Gastroesophageal sphincter (tissue), 4 donors: Measurements from ENCODE around the gene SLC9A8. TPM values are rescaled to one million over a fixed set of nuclear protein-coding genes. Genes with fewer than 3 reads are reported as not detected.

Source experiments
- ATAC-seq: fragments of 150-250 bp; one replicate; pipeline ENCODE4 v1.9.1; 2016; ENCODE audit warnings: mild to moderate bottlenecking, moderate library complexity
- H3K27ac ChIP-seq, 4 donors: fragments of 200-600 bp; sonication (generic) in 3 of 4; 1 replicate in 3 of 4; 2 replicates in 1 of 4; pipeline ENCODE4 v1.5.1; 2016 to 2019
- H3K27me3 ChIP-seq: fragments of 200-600 bp; sonication (generic); one replicate; pipeline ENCODE4 v1.5.1; 2019
- H3K36me3 ChIP-seq, 2 donors: fragments of 200-600 bp; sonication (generic); one replicate each; pipeline ENCODE4 v1.5.1; 2019; ENCODE audit warnings: control low read depth in 1 of 2
- H3K4me1 ChIP-seq, 3 donors: fragments of 200-600 bp; sonication (generic); 1 replicate in 2 of 3; 2 replicates in 1 of 3; pipeline ENCODE4 v1.5.1; 2016 to 2019; ENCODE audit warnings: control low read depth in 2 of 3
- H3K4me3 ChIP-seq, 2 donors: fragments of 200-600 bp; sonication (generic); one replicate each; pipeline ENCODE4 v1.5.1; 2019; ENCODE audit warnings: mild to moderate bottlenecking in 1 of 2, moderate library complexity in 1 of 2
- H3K9me3 ChIP-seq, 3 donors: fragments of 200-600 bp; sonication (generic); one replicate each; pipeline ENCODE4 v1.5.1; 2017 to 2019; ENCODE audit warnings: control low read depth in 2 of 3
- EP300 ChIP-seq: sonication (generic); formaldehyde crosslinking; IDR thresholded peaks from one replicate; pipeline ENCODE4 v1.6.1; 2017; ENCODE audit warnings: antibody characterized with exemption, mild to moderate bottlenecking
- POLR2A ChIP-seq, 2 donors: fragments of 450-650 bp; IDR thresholded peaks; one replicate each; pipeline ENCODE4 v1.6.1; 2017; ENCODE audit warnings: antibody characterized with exemption in 2 of 2, mild to moderate bottlenecking in 2 of 2, moderate library complexity in 1 of 2
- POLR2AphosphoS5 ChIP-seq: sonication (generic); formaldehyde crosslinking; IDR thresholded peaks from one replicate; pipeline ENCODE4 v1.6.1; 2017; ENCODE audit warnings: antibody characterized with exemption
- WGBS, 2 donors: methylation state at CpG; one replicate each; pipeline ENCODE4 v1.1.5; 2018; ENCODE audit warnings: low coverage in 1 of 2; 5-methylcytosine and 5-hydroxymethylcytosine counted together
- total RNA-seq, 4 donors: library from RNA; depleted of rRNA; stranded (reverse); fragments of >200 nt; gene quantifications; one replicate each; pipeline ENCODE4 v1.1.0, GENCODE V29; 2016
- TF ChIP-seq, protein P1 (sequence below), 4 experiments: fragments of 200-600 bp in 2 of 4; fragments of 450-650 bp in 2 of 4; sonication (generic) in 1 of 4; IDR thresholded peaks; one replicate each; pipeline ENCODE4 v1.5.1; 2017 to 2019; ENCODE audit warnings: antibody characterized with exemption in 4 of 4, mild to moderate bottlenecking in 2 of 4, moderate library complexity in 2 of 4

Gene SLC9A8
- total RNA-seq, 4 donors from 2014 or later, result 4.7 to 9.3 (median 7.5) TPM

DNA sequence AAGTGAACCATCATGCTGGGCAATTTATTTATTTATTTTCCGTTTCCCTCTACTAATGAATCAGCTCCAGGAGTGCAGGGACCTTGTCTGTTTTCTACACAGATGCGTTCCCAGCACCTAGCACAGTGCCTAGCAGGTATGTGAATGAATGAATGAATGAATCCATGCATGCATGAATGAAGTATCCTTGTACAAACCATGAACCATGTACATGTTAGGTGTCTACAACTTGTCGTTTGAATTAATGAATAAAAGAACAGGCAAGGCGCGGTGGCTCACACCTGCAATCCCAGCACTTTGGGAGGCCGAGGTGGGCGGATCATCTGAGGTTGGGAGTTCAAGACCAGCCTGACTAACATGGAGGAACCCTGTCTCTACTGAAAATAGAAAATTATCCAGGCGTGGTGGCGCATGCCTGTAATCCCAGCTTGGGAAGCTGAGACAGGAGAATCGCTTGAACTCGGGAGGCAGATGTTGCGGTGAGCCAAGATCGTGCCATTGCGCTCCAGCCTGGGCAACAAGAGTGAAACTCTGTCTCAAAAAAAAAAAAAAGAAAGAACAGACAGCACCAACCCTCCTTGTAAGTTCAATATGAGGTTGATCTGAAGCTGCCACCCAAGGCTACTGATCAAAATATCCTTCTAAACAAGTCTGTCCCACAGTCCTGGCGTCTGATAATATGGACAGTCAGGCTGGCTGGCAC, 27.3 kb upstream of the SLC9A8 start:
- ATAC-seq, result no peak
- TF ChIP-seq, protein P1, sequence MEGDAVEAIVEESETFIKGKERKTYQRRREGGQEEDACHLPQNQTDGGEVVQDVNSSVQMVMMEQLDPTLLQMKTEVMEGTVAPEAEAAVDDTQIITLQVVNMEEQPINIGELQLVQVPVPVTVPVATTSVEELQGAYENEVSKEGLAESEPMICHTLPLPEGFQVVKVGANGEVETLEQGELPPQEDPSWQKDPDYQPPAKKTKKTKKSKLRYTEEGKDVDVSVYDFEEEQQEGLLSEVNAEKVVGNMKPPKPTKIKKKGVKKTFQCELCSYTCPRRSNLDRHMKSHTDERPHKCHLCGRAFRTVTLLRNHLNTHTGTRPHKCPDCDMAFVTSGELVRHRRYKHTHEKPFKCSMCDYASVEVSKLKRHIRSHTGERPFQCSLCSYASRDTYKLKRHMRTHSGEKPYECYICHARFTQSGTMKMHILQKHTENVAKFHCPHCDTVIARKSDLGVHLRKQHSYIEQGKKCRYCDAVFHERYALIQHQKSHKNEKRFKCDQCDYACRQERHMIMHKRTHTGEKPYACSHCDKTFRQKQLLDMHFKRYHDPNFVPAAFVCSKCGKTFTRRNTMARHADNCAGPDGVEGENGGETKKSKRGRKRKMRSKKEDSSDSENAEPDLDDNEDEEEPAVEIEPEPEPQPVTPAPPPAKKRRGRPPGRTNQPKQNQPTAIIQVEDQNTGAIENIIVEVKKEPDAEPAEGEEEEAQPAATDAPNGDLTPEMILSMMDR (IDR thresholded peaks at IDR 0.05), result no peak
- TF ChIP-seq EP300, result no peak
- no peaks in the 10 kb centered on the region for H3K9me3 ChIP-seq
- no peaks in the 10 kb centered on the region for H3K4me1 ChIP-seq
- H3K36me3 ChIP-seq, result no peaks in the 10 kb centered on the region
- H3K27ac ChIP-seq, result no peak overlapping the region
- H3K4me3 ChIP-seq, result no peak overlapping the region
- H3K27me3 ChIP-seq, result no peaks in the 10 kb centered on the region
- 89 to 92% methylated on average over 8 to 14 of the region's 15 CpGs for WGBS, 2 donors

DNA sequence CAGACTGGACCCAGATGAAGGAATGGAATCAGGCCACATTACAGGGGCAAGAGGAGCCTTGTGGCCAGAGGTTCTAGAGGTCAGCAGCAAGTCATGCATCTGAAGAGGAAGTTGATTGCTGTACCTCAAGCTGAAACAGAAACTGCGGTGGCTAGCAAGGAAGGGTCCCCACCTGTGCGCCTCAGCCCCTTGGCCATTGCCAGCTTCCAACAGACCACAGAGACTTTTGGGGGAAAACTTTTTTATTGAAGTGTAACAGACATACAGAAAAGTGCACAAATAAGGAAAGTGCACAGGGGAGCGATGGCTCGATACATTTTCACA, 26.8 kb upstream of the SLC9A8 start:
- WGBS, 2 donors, result 72 to 83% methylated on average over 2 to 4 of the region's 4 CpGs
- H3K4me1 ChIP-seq, result no peaks in the 10 kb centered on the region
- H3K27me3 ChIP-seq, result no peaks in the 10 kb centered on the region
- ATAC-seq, result no peak
- TF ChIP-seq, protein P1 (IDR thresholded peaks at IDR 0.05), result no peak
- TF ChIP-seq EP300, result no peak
- TF ChIP-seq POLR2A (IDR thresholded peaks at IDR 0.05), result no peak
- TF ChIP-seq POLR2AphosphoS5, result no peak
- H3K27ac ChIP-seq, result no peak overlapping the region
- H3K4me3 ChIP-seq, result no peak overlapping the region
- H3K9me3 ChIP-seq, result no peaks in the 10 kb centered on the region
- H3K36me3 ChIP-seq, result no peaks in the 10 kb centered on the region

DNA sequence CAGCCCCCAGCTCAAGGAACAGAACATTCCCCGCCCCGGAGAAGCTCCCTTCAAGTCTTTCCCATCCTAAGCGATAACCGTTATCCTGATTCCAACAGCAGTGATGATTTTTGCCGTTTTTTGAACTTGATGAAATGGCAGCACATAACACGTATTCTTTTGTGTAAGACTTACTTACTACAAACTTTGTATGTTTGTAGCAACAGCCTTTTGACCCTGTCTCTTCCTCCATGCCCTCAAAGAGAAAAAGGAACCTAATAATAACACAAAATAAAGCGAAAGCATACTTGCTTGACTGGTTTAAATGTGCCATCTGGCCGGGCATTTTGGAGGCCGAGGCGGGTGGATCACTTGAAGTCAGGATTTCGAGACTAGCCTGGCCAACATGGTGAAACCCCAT, 26.4 kb upstream of the SLC9A8 start:
- WGBS, 2 donors, result 64 to 79% methylated on average over 4 to 6 of the region's 11 CpGs
- H3K9me3 ChIP-seq, result no peaks in the 10 kb centered on the region

DNA sequence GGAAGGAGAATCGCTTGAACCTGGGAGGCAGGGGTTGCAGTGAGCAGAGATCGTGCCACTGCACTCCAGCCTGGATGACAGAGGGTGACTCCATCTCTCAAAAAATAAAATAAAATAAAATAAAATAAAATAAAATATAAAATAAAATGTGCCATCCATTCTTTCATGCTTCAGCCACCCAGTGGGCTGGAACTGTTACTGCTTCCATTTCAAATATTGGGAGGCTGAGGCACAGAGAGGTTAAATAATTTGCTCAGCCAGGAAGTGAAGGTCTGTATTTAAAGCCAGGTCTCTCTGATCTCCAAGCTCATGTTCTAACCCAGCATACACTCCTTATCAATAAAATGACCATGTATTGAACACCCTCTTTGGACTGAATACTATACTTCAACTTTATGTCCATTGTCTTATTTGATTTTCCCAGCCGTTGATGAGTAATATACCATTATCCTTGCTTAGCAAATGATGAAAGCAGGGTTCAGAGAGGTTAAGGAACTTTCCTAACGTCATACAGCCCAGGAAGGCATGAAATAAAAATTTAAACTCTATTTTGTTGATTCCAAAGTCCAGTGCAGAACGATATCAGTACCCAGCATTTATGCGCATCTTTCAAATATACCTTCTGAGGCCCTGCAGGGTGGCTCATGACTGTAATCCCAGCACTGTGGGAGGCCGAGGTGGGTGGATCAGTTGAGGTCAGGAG, 25.8 kb upstream of the SLC9A8 start:
- Histone ChIP-seq H3K36me3 (no peaks in the 10 kb centered on the region), H3K27ac (no peak overlapping the region), H3K27me3 (no peaks in the 10 kb centered on the region), H3K4me3 (no peak overlapping the region), H3K4me1 (no peaks in the 10 kb centered on the region), H3K9me3 (no peaks in the 10 kb centered on the region)
- 70 to 88% methylated on average over 4 to 5 of the region's 7 CpGs for WGBS, 2 donors
- TF ChIP-seq, protein P1 (IDR thresholded peaks at IDR 0.05), result peak in 1 of 4 experiments; percentile 12
- no peak for TF ChIP-seq POLR2A (IDR thresholded peaks at IDR 0.05)
- no peak for TF ChIP-seq POLR2AphosphoS5
- ATAC-seq, result no peak

More for the DNA sequence above, 26.4 kb upstream of the SLC9A8 start:
- ATAC-seq, result no peak
- H3K36me3 ChIP-seq, result no peaks in the 10 kb centered on the region
- H3K4me1 ChIP-seq, result no peaks in the 10 kb centered on the region
- no peaks in the 10 kb centered on the region for H3K27me3 ChIP-seq
- H3K27ac ChIP-seq, result no peak overlapping the region
- TF ChIP-seq EP300 (no peak), POLR2A (IDR thresholded peaks at IDR 0.05) (no peak), POLR2AphosphoS5 (no peak)
- TF ChIP-seq, protein P1 (IDR thresholded peaks at IDR 0.05), result no peak
- H3K4me3 ChIP-seq, result no peak overlapping the region
